HCT116 (cell line): ENCODE data around the gene CLCN1. TPM values are rescaled to one million over a fixed set of nuclear protein-coding genes. Genes with fewer than 3 reads are reported as not detected.

Experiments used
- ATAC-seq: fragments of 200-7000 bp; cut with Tn5 transposase; 2 replicates; pipeline ENCODE4 v1.9.1; 2020; ENCODE audit warnings: mild to moderate bottlenecking, moderate library complexity
- BruUV-seq: library from RNA; stranded (reverse); fragments of 400-500 nt; replicated peaks from 2 replicates; lab custom pipeline; 2021; lab: Mats Ljungman, UMichigan
- CTCF ChIA-PET: fragments of 300-600 bp; sonication (Branson Sonifier 250); formaldehyde crosslinking; loops from one replicate; lab custom pipeline; 2021; ENCODE audit warnings: antibody characterized with exemption; lab: Charles Lee
- POLR2A ChIA-PET: fragments of 300-600, 350-600 bp; sonication (Branson Sonifier 250); formaldehyde crosslinking; loops from one replicate; lab custom pipeline; 2021; ENCODE audit warnings: antibody characterized with exemption; lab: Charles Lee
- RAD21 ChIA-PET, 2 experiments: fragments of 300-600 bp; sonication (Branson Sonifier 250); formaldehyde crosslinking; loops; one replicate each; lab custom pipeline; 2023; ENCODE audit warnings: low total read pairs in 2 of 2; ENCODE audit not compliant: uncharacterized antibody in 2 of 2, unreplicated experiment in 2 of 2, low non-redundant PET in 1 of 2; lab: Charles Lee
- DNase-seq: peaks from one replicate; pipeline ENCODE4 v3.0.0-alpha.2; 2010; ENCODE audit warnings: low read depth, low spot score
- H2AFZ ChIP-seq: fragments of 200-600 bp; shearing (Covaris generic), sonication (generic); 2 replicates; pipeline ENCODE4 v1.6.1; 2017; ENCODE audit warnings: low read depth, mixed run types, mixed read lengths, antibody characterized with exemption, low read length; ENCODE audit not compliant: poor library complexity, severe bottlenecking
- H3K27ac ChIP-seq: 2 replicates; pipeline ENCODE4 v1.5.1; 2012; ENCODE audit warnings: low read depth, low read length
- H3K27me3 ChIP-seq: fragments of 200-600 bp; sonication (generic); 2 replicates; pipeline ENCODE4 v1.6.1; 2016; ENCODE audit warnings: mixed run types, low read length, mixed read lengths; ENCODE audit not compliant: insufficient read depth
- H3K36me3 ChIP-seq, 2 experiments: fragments of 200-500 bp in 1 of 2; fragments of 200-600 bp in 1 of 2; sonication (Bioruptor generic) in 1 of 2; sonication (generic) in 1 of 2; 2 replicates each; pipeline versions ENCODE4 v1.5.1 to v1.6.1; 2014 to 2016; ENCODE audit warnings: low read length in 2 of 2, inconsistent platforms in 1 of 2, mixed read lengths in 1 of 2, mixed run types in 1 of 2; ENCODE audit not compliant: insufficient read depth in 2 of 2, control insufficient read depth in 1 of 2
- H3K4me1 ChIP-seq, 2 experiments: fragments of 200-600 bp in 1 of 2; sonication (generic) in 1 of 2; 2 replicates each; pipeline versions ENCODE4 v1.5.1 to v1.6.1; 2012 to 2017; ENCODE audit warnings: low read length in 2 of 2, inconsistent platforms in 1 of 2, mild to moderate bottlenecking in 1 of 2, mixed read lengths in 1 of 2, mixed run types in 1 of 2, moderate library complexity in 1 of 2; ENCODE audit not compliant: insufficient read depth in 2 of 2, control insufficient read depth in 1 of 2
- H3K4me2 ChIP-seq: fragments of 200-600 bp; sonication (generic); 2 replicates; pipeline ENCODE4 v1.6.1; 2017; ENCODE audit warnings: mixed run types, low read length, mixed read lengths
- H3K4me3 ChIP-seq, 2 experiments: fragments of 200-600 bp in 1 of 2; sonication (generic) in 1 of 2; replicated peaks in 1 of 2; 2 replicates each; pipeline ENCODE4 v1.5.1; 2011 to 2016; ENCODE audit warnings: low read length in 2 of 2, control low read depth in 1 of 2, low read depth in 1 of 2, mild to moderate bottlenecking in 1 of 2, mixed read lengths in 1 of 2, mixed run types in 1 of 2
- H3K79me2 ChIP-seq: fragments of 200-600 bp; sonication (generic); 2 replicates; pipeline ENCODE4 v1.6.1; 2017; ENCODE audit warnings: mild to moderate bottlenecking, mixed run types, low read length, moderate library complexity, mixed read lengths; ENCODE audit not compliant: insufficient read depth
- H3K9ac ChIP-seq: fragments of 200-600 bp; sonication (generic); 2 replicates; pipeline ENCODE4 v1.6.1; 2016; ENCODE audit warnings: low read length, mixed read lengths
- H3K9me2 ChIP-seq: fragments of 200-600 bp; sonication (generic), shearing (Covaris generic); 2 replicates; pipeline ENCODE4 v1.6.1; 2017; ENCODE audit warnings: mixed run types, mild to moderate bottlenecking, moderate library complexity; ENCODE audit not compliant: insufficient read depth
- H3K9me3 ChIP-seq, 2 experiments: fragments of 200-500 bp in 1 of 2; fragments of 200-600 bp in 1 of 2; sonication (Bioruptor generic) in 1 of 2; sonication (generic) in 1 of 2; 2 replicates each; pipeline ENCODE4 v1.6.1; 2014 to 2017; ENCODE audit warnings: low read length in 2 of 2, mixed read lengths in 2 of 2, inconsistent platforms in 1 of 2, low read depth in 1 of 2, mild to moderate bottlenecking in 1 of 2, mixed run types in 1 of 2, moderate library complexity in 1 of 2; ENCODE audit not compliant: control insufficient read depth in 1 of 2, insufficient read depth in 1 of 2
- H4K20me1 ChIP-seq: fragments of 200-600 bp; sonication (generic), shearing (Covaris generic); 2 replicates; pipeline ENCODE4 v1.6.1; 2017; ENCODE audit warnings: mixed run types, mild to moderate bottlenecking, moderate library complexity; ENCODE audit not compliant: insufficient read depth
- ATF3 ChIP-seq: IDR thresholded peaks from 2 replicates; pipeline ENCODE4 v1.6.1; 2012
- CBX3 ChIP-seq: IDR thresholded peaks from 2 replicates; pipeline ENCODE4 v1.6.1; 2012; ENCODE audit warnings: low read depth
- EGR1 ChIP-seq: IDR thresholded peaks from 2 replicates; pipeline ENCODE4 v1.6.1; 2012; ENCODE audit warnings: low read depth
- EZH2 ChIP-seq: fragments of 200-600 bp; sonication (generic); IDR thresholded peaks from 2 replicates; pipeline ENCODE4 v1.6.1; 2017; ENCODE audit warnings: antibody characterized with exemption, mixed run types
- FOSL1 ChIP-seq: IDR thresholded peaks from 2 replicates; pipeline ENCODE4 v1.6.1; 2012; ENCODE audit warnings: low read depth
- JUND ChIP-seq: IDR thresholded peaks from 2 replicates; pipeline ENCODE4 v1.6.1; 2012
- POLR2AphosphoS5 ChIP-seq: IDR thresholded peaks from 2 replicates; pipeline ENCODE4 v1.6.1; 2011; ENCODE audit warnings: mild to moderate bottlenecking, low read depth, low read length, moderate library complexity
- RAD21 ChIP-seq: IDR thresholded peaks from 2 replicates; pipeline ENCODE4 v1.6.1; 2012; ENCODE audit warnings: low read depth, mild to moderate bottlenecking
- SP1 ChIP-seq: IDR thresholded peaks from 2 replicates; pipeline ENCODE4 v1.6.1; 2012; ENCODE audit warnings: low read depth
- TCF7L2 ChIP-seq: IDR thresholded peaks from 2 replicates; pipeline ENCODE4 v1.7.0; 2011; ENCODE audit warnings: borderline replicate concordance, inconsistent platforms; ENCODE audit not compliant: insufficient read depth, insufficient read length; ENCODE audit errors: extremely low read depth
- ZBTB33 ChIP-seq: IDR thresholded peaks from 2 replicates; pipeline ENCODE4 v1.6.1; 2011; ENCODE audit warnings: mild to moderate bottlenecking, low read length, moderate library complexity; ENCODE audit not compliant: insufficient replicate concordance; ENCODE audit errors: extremely low read depth
- ZFX ChIP-seq: fragments of 450-650 bp; IDR thresholded peaks from 2 replicates; pipeline ENCODE4 v1.6.1; 2017
- intact Hi-C: fragments of 100-400 bp; cut with micrococcal nuclease; formaldehyde crosslinking; loops from 2 replicates; pipeline ENCODE4 v1.10.0; 2022
- total RNA-seq: library from RNA; stranded (reverse); gene quantifications from one replicate; pipeline ENCODE4 v1.2.1, GENCODE V29; 2021; ENCODE audit not compliant: unreplicated experiment

Gene CLCN1
- total RNA-seq, 1 experiment from 2014 or later: 0.47 TPM

GRCh38 chr7:143382791-143383641 is 67.1 kb downstream of the CLCN1 start:
- ATAC-seq (no peak), DNase-seq (no peak)
- Histone ChIP-seq H3K27me3 (no peaks in the 10 kb centered on the region), H3K4me3 (peak overlapping the region; percentile 73 to 93; a peak in 3 of 4 replicates), H3K79me2 (peaks cover 75% of the 10 kb centered on the region), H3K4me2 (peak overlapping the region; percentile 98), H3K4me1 (peaks cover 13 to 26% of the 10 kb centered on the region in 2 experiments), H3K9me2 (no peaks in the 10 kb centered on the region), H3K27ac (no peak overlapping the region; the same call in 1 of the 2 replicates), H3K36me3 (peaks cover 5 to 16% of the 10 kb centered on the region in 2 experiments; a peak in 2 of 4 replicates), H4K20me1 (no peaks in the 10 kb centered on the region), H3K9ac (0 out of 2 replicates have a peak overlapping the region, but pooled peaks have one; percentile 93), H2AFZ (no peak overlapping the region), H3K9me3 (no peaks in the 10 kb centered on the region)
- ChIA-PET POLR2A (no interaction called here), CTCF (no interaction called here), RAD21 (no interaction called here)
- BruUV-seq: no TSS peak
- TF ChIP-seq POLR2AphosphoS5 (no peak), JUND (no peak), TCF7L2 (no peak), ZFX (no peak), EGR1 (no peak), RAD21 (no peak), CBX3 (no peak), FOSL1 (no peak), SP1 (no peak), EZH2 (no peak)
- intact Hi-C loops: no loop called here

- BruUV-seq: no TSS peak
- RAD21 ChIA-PET: no interaction called here
- intact Hi-C loops: no loop called here
- H3K9ac ChIP-seq: no peak overlapping the region
- H3K4me2 ChIP-seq: no peak overlapping the region
- no peaks in the 10 kb centered on the region for H3K27me3 ChIP-seq
- no peak for ATAC-seq
- no peak overlapping the region for H3K27ac ChIP-seq
- H3K4me3 ChIP-seq: no peak overlapping the region
- no peaks in the 10 kb centered on the region for H3K9me2 ChIP-seq
- H3K79me2 ChIP-seq: peaks cover 75% of the 10 kb centered on the region
- POLR2A ChIA-PET: no interaction called here
- CTCF ChIA-PET: no interaction called here
- H3K36me3 ChIP-seq: peaks cover 5 to 22% of the 10 kb centered on the region in 2 experiments; a peak in 2 of 4 replicates
- no peaks in the 10 kb centered on the region for H3K9me3 ChIP-seq
- no peak overlapping the region for H2AFZ ChIP-seq
- H4K20me1 ChIP-seq: no peaks in the 10 kb centered on the region
- peaks cover 13 to 26% of the 10 kb centered on the region in 2 experiments for H3K4me1 ChIP-seq
- TF ChIP-seq ZBTB33 (no peak), ZFX (no peak), TCF7L2 (no peak), ATF3 (no peak), SP1 (no peak)
- TF ChIP-seq, all 23 proteins: peak for 0
- no peak for DNase-seq
Measured at GRCh38 chr7:143383642-143383957, 67.7 kb downstream of the CLCN1 start.
